Neural cell (in vitro differentiated cells): Measurements from ENCODE around the gene SDC4. TPM values are rescaled to one million over a fixed set of nuclear protein-coding genes. Genes with fewer than 3 reads are reported as not detected.

ENCODE experiments used
- H2AFZ ChIP-seq: fragments of 200-600, 300-800 bp; sonication (generic), shearing (Covaris generic); 2 replicates; pipeline ENCODE4 v1.6.0; 2014; ENCODE audit warnings: low read depth, mild to moderate bottlenecking, antibody characterized with exemption, low read length, moderate library complexity
- H3F3A ChIP-seq: fragments of 200-600 bp; shearing (Covaris generic); 2 replicates; pipeline ENCODE4 v1.6.1; 2016; ENCODE audit warnings: mild to moderate bottlenecking, moderate library complexity, mixed read lengths, antibody characterized with exemption, low read length; ENCODE audit not compliant: insufficient read depth, poor library complexity, severe bottlenecking
- H3K27ac ChIP-seq: fragments of 200-600, 300-800 bp; sonication (generic), shearing (Covaris generic); 2 replicates; pipeline ENCODE4 v1.5.1; 2014; ENCODE audit warnings: mild to moderate bottlenecking, low read length, moderate library complexity
- H3K27me3 ChIP-seq: fragments of 300-800, 200-600 bp; sonication (generic), shearing (Covaris generic); 2 replicates; pipeline ENCODE4 v1.6.0; 2014; ENCODE audit warnings: mild to moderate bottlenecking, low read depth, low read length, moderate library complexity; ENCODE audit not compliant: insufficient read depth
- H3K36me3 ChIP-seq: fragments of 300-800, 200-600 bp; sonication (generic), shearing (Covaris generic); 2 replicates; pipeline ENCODE4 v1.5.1; 2014; ENCODE audit warnings: mild to moderate bottlenecking, antibody characterized with exemption, low read length, moderate library complexity; ENCODE audit not compliant: insufficient read depth
- H3K4me2 ChIP-seq: fragments of 300-800, 200-600 bp; sonication (generic), shearing (Covaris generic); 2 replicates; pipeline ENCODE4 v1.6.0; 2014; ENCODE audit warnings: mild to moderate bottlenecking, low read length
- H3K4me3 ChIP-seq: fragments of 300-800, 200-600 bp; sonication (generic), shearing (Covaris generic); 2 replicates; pipeline ENCODE4 v1.5.1; 2014; ENCODE audit warnings: mild to moderate bottlenecking, low read length, moderate library complexity
- H3K79me2 ChIP-seq: fragments of 200-600 bp; shearing (Covaris generic); replicated peaks from 2 replicates; pipeline ENCODE4 v1.6.0; 2014; ENCODE audit warnings: mild to moderate bottlenecking, low read length, moderate library complexity; ENCODE audit not compliant: insufficient read depth
- H3K9ac ChIP-seq: fragments of 300-800, 200-600 bp; sonication (generic), shearing (Covaris generic); 2 replicates; pipeline ENCODE4 v1.6.1; 2016; ENCODE audit warnings: mild to moderate bottlenecking, low read length, mixed read lengths
- H3K9me2 ChIP-seq: fragments of 200-600 bp; shearing (Covaris generic); 2 replicates; pipeline ENCODE4 v1.6.1; 2016; ENCODE audit warnings: mild to moderate bottlenecking, low read length, mixed read lengths; ENCODE audit not compliant: insufficient read depth
- H3K9me3 ChIP-seq: fragments of 200-600, 300-800 bp; sonication (generic), shearing (Covaris generic); 2 replicates; pipeline ENCODE4 v1.6.1; 2016; ENCODE audit warnings: mild to moderate bottlenecking, mixed run types, low read length, moderate library complexity, mixed read lengths
- H4K20me1 ChIP-seq: fragments of 200-600 bp; shearing (Covaris generic); 2 replicates; pipeline ENCODE4 v1.6.1; 2016; ENCODE audit warnings: mild to moderate bottlenecking, mixed run types; ENCODE audit not compliant: insufficient read depth
- EP300 ChIP-seq: fragments of 450-650 bp; conservative IDR thresholded peaks from 2 replicates; pipeline ENCODE4 v1.6.1; 2014; ENCODE audit warnings: antibody characterized with exemption, mild to moderate bottlenecking, moderate library complexity; ENCODE audit not compliant: poor library complexity, severe bottlenecking
- EZH2 ChIP-seq: fragments of 200-600, 300-800 bp; shearing (Covaris generic), sonication (generic); IDR thresholded peaks from 2 replicates; pipeline ENCODE4 v1.6.1; 2014; ENCODE audit warnings: antibody characterized with exemption, low read length, borderline replicate concordance, mild to moderate bottlenecking; ENCODE audit not compliant: insufficient read depth, poor library complexity, severe bottlenecking
- MXI1 ChIP-seq: fragments of 450-650 bp; conservative IDR thresholded peaks from 2 replicates; pipeline ENCODE4 v1.6.1; 2014; ENCODE audit warnings: antibody characterized with exemption, mild to moderate bottlenecking; ENCODE audit not compliant: poor library complexity, severe bottlenecking
- POLR2AphosphoS5 ChIP-seq: IDR thresholded peaks from 2 replicates; pipeline ENCODE4 v1.6.1; 2012
- RAD21 ChIP-seq: fragments of 450-650 bp; conservative IDR thresholded peaks from 2 replicates; pipeline ENCODE4 v1.6.1; 2014; ENCODE audit warnings: antibody characterized with exemption, mild to moderate bottlenecking, moderate library complexity
- REST ChIP-seq: IDR thresholded peaks from 2 replicates; pipeline ENCODE4 v1.6.1; 2012; ENCODE audit warnings: borderline replicate concordance
- SMC3 ChIP-seq: fragments of 450-650 bp; conservative IDR thresholded peaks from 2 replicates; pipeline ENCODE4 v1.6.1; 2014; ENCODE audit warnings: antibody characterized with exemption, mild to moderate bottlenecking, moderate library complexity; ENCODE audit not compliant: poor library complexity
- TAF1 ChIP-seq: IDR thresholded peaks from 2 replicates; pipeline ENCODE4 v1.6.1; 2012; ENCODE audit warnings: low read depth
- polyA plus RNA-seq: library from polyadenylated mRNA; depleted of rRNA; stranded (reverse); fragments of >200 nt; gene quantifications from 2 replicates; pipeline ENCODE4 v1.2.3, GENCODE V29; 2014
- TF ChIP-seq, protein P1 (sequence below): fragments of 450-650 bp; IDR thresholded peaks from 2 replicates; pipeline ENCODE4 v1.5.1; 2014; ENCODE audit warnings: antibody characterized with exemption, mild to moderate bottlenecking, moderate library complexity; ENCODE audit not compliant: poor library complexity, severe bottlenecking

The SDC4 gene
- polyA plus RNA-seq, 1 donor from 2014 or later = not detected

GRCh38 chr20:45391559-45391958 is 43.3 kb upstream of the SDC4 start:
- Histone ChIP-seq H3F3A (no peaks in the 10 kb centered on the region), H3K27me3 (no peaks in the 10 kb centered on the region), H3K79me2 (peaks cover 6% of the 10 kb centered on the region), H3K9me2 (no peaks in the 10 kb centered on the region), H2AFZ (no peak overlapping the region), H4K20me1 (no peaks in the 10 kb centered on the region), H3K27ac (no peak overlapping the region), H3K36me3 (no peaks in the 10 kb centered on the region), H3K4me2 (no peak overlapping the region), H3K9me3 (no peaks in the 10 kb centered on the region), H3K4me3 (no peak overlapping the region), H3K9ac (no peak overlapping the region)
- TF ChIP-seq MXI1 = no peak
- no peak for TF ChIP-seq EP300
- no peak for TF ChIP-seq EZH2
- no peak for TF ChIP-seq REST
- TF ChIP-seq RAD21 = no peak
- no peak for TF ChIP-seq POLR2AphosphoS5
- TF ChIP-seq SMC3 = no peak
- TF ChIP-seq, protein P1, sequence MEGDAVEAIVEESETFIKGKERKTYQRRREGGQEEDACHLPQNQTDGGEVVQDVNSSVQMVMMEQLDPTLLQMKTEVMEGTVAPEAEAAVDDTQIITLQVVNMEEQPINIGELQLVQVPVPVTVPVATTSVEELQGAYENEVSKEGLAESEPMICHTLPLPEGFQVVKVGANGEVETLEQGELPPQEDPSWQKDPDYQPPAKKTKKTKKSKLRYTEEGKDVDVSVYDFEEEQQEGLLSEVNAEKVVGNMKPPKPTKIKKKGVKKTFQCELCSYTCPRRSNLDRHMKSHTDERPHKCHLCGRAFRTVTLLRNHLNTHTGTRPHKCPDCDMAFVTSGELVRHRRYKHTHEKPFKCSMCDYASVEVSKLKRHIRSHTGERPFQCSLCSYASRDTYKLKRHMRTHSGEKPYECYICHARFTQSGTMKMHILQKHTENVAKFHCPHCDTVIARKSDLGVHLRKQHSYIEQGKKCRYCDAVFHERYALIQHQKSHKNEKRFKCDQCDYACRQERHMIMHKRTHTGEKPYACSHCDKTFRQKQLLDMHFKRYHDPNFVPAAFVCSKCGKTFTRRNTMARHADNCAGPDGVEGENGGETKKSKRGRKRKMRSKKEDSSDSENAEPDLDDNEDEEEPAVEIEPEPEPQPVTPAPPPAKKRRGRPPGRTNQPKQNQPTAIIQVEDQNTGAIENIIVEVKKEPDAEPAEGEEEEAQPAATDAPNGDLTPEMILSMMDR = no peak
- no peak for TF ChIP-seq TAF1

DNA sequence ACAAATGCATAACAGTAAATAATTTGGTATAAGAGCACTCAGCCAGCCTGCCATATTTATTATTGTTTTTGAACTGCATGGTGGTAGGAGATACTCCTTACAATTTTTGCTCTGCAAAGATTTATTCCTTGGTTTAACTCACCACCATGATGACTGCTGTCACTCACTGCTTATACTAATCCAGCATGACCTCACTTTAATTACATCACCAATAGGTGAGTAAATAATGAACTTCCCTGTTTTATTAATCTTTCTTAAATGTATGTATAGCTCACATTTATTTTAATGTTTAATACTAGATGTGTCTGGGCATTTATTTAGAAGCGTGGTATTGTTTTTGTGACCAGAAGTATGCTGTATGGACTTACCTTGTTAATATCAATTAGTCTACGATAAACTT is 42.7 kb upstream of the SDC4 start:
- H4K20me1 ChIP-seq = no peaks in the 10 kb centered on the region
- no peaks in the 10 kb centered on the region for H3K27me3 ChIP-seq
- H3K79me2 ChIP-seq = peaks cover 6% of the 10 kb centered on the region
- no peaks in the 10 kb centered on the region for H3F3A ChIP-seq
- H3K36me3 ChIP-seq = no peaks in the 10 kb centered on the region
- H3K9ac ChIP-seq = no peak overlapping the region
- H3K9me3 ChIP-seq = no peaks in the 10 kb centered on the region
- no peak overlapping the region for H3K4me2 ChIP-seq
- no peak overlapping the region for H2AFZ ChIP-seq
- H3K27ac ChIP-seq = no peak overlapping the region
- TF ChIP-seq TAF1 = no peak
- no peak for TF ChIP-seq EP300
- TF ChIP-seq POLR2AphosphoS5 = no peak
- TF ChIP-seq, protein P1 = no peak
- no peak for TF ChIP-seq SMC3
- no peak for TF ChIP-seq REST
- TF ChIP-seq EZH2 = no peak
- TF ChIP-seq MXI1 = no peak
- TF ChIP-seq RAD21 = no peak
- H3K4me3 ChIP-seq = no peak overlapping the region
- H3K9me2 ChIP-seq = no peaks in the 10 kb centered on the region
